ENCODE measurements around the gene PDK2.

- no peak for TF ChIP-seq POLR2A (IDR thresholded peaks at IDR 0.05)
- TF ChIP-seq, protein P1, sequence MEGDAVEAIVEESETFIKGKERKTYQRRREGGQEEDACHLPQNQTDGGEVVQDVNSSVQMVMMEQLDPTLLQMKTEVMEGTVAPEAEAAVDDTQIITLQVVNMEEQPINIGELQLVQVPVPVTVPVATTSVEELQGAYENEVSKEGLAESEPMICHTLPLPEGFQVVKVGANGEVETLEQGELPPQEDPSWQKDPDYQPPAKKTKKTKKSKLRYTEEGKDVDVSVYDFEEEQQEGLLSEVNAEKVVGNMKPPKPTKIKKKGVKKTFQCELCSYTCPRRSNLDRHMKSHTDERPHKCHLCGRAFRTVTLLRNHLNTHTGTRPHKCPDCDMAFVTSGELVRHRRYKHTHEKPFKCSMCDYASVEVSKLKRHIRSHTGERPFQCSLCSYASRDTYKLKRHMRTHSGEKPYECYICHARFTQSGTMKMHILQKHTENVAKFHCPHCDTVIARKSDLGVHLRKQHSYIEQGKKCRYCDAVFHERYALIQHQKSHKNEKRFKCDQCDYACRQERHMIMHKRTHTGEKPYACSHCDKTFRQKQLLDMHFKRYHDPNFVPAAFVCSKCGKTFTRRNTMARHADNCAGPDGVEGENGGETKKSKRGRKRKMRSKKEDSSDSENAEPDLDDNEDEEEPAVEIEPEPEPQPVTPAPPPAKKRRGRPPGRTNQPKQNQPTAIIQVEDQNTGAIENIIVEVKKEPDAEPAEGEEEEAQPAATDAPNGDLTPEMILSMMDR (IDR thresholded peaks at IDR 0.05): no peak
Observed at GRCh38 chr17:50100480-50100883, 5.3 kb downstream of the PDK2 start.
